WERI-Rb-1 (cell line): ENCODE measurements around the gene INSYN1.
"Not testable (repeated sequence)": the region's sequence is repeated elsewhere in the genome, so short reads cannot be mapped to it uniquely, and the experiment has no call there.

Source experiments
- DNase-seq: peaks from one replicate; pipeline ENCODE4 v3.0.0-alpha.2; 2020
- H3K27ac ChIP-seq: fragments of 250-450 bp; sonication (Bioruptor Pico); 2 replicates; pipeline ENCODE4 v1.5.1; 2020; ENCODE audit warnings: mild to moderate bottlenecking, moderate library complexity
- H3K27me3 ChIP-seq: fragments of 250-450 bp; sonication (Bioruptor Pico); 2 replicates; pipeline ENCODE4 v1.5.1; 2021; ENCODE audit warnings: mild to moderate bottlenecking, low read depth, moderate library complexity; ENCODE audit not compliant: insufficient read depth, severe bottlenecking
- H3K36me3 ChIP-seq: fragments of 250-450 bp; sonication (Bioruptor Pico); 2 replicates; pipeline ENCODE4 v1.5.1; 2020; ENCODE audit warnings: mild to moderate bottlenecking, moderate library complexity
- H3K4me3 ChIP-seq: 2 replicates; pipeline ENCODE4 v1.5.1; 2011; ENCODE audit warnings: low read depth, mild to moderate bottlenecking, control low read depth, low read length
- H3K9me3 ChIP-seq: fragments of 250-450 bp; sonication (Bioruptor Pico); 2 replicates; pipeline ENCODE4 v1.5.1; 2021; ENCODE audit warnings: mild to moderate bottlenecking, moderate library complexity; ENCODE audit not compliant: severe bottlenecking
- TF ChIP-seq, protein P1 (sequence below): IDR thresholded peaks from 2 replicates; pipeline ENCODE4 v1.5.1; 2011; ENCODE audit warnings: low read depth, mild to moderate bottlenecking, control low read depth, inconsistent platforms, low read length

Gene INSYN1

DNA sequence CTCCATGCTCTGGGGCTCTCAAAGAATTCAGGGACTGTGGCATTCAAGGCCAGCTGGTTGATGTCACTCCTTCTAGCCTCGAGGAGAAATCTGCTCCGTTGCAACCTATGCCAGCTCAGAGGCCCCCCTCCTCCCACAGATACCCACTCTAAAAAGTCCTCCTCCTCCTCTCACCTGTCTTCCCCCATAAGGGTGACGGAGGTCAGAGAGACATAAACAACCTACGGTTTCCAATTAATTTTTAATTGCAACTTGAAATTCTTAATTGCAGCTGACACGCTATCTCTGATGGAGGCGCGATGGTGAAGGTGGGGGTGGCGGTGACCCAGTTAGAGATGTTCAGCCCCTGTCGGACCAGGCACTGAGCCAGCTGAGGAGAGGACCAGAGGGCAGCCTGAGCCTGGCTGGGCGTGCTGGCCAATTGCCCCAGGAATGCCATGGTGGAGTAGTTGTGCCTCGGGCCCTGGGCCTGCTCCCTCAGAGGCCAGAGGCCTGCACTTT lies 43.2 kb upstream of the INSYN1 start:
- no peaks in the 10 kb centered on the region for H3K27me3 ChIP-seq
- no peak for DNase-seq
- no peak overlapping the region for H3K27ac ChIP-seq
- no peaks in the 10 kb centered on the region for H3K9me3 ChIP-seq
- H3K36me3 ChIP-seq: no peaks in the 10 kb centered on the region
- H3K4me3 ChIP-seq: no peak overlapping the region
- TF ChIP-seq, protein P1, sequence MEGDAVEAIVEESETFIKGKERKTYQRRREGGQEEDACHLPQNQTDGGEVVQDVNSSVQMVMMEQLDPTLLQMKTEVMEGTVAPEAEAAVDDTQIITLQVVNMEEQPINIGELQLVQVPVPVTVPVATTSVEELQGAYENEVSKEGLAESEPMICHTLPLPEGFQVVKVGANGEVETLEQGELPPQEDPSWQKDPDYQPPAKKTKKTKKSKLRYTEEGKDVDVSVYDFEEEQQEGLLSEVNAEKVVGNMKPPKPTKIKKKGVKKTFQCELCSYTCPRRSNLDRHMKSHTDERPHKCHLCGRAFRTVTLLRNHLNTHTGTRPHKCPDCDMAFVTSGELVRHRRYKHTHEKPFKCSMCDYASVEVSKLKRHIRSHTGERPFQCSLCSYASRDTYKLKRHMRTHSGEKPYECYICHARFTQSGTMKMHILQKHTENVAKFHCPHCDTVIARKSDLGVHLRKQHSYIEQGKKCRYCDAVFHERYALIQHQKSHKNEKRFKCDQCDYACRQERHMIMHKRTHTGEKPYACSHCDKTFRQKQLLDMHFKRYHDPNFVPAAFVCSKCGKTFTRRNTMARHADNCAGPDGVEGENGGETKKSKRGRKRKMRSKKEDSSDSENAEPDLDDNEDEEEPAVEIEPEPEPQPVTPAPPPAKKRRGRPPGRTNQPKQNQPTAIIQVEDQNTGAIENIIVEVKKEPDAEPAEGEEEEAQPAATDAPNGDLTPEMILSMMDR: no peak

GRCh38 chr15:73794443-73795133 lies 41.4 kb upstream of the INSYN1 start:
- H3K36me3 ChIP-seq: no peaks in the 10 kb centered on the region
- TF ChIP-seq, protein P1: no peak
- H3K27ac ChIP-seq: no peak overlapping the region
- no peak overlapping the region for H3K4me3 ChIP-seq
- H3K9me3 ChIP-seq: no peaks in the 10 kb centered on the region
- DNase-seq: no peak
- no peaks in the 10 kb centered on the region for H3K27me3 ChIP-seq

GRCh38 chr15:73792899-73793541 lies 39.9 kb upstream of the INSYN1 start:
- H3K27me3 ChIP-seq: not testable (repeated sequence)

GRCh38 chr15:73792415-73792814 lies 39.3 kb upstream of the INSYN1 start:
- Histone ChIP-seq H3K27ac (no peak overlapping the region), H3K4me3 (no peak overlapping the region), H3K27me3 (no peaks in the 10 kb centered on the region), H3K36me3 (no peaks in the 10 kb centered on the region), H3K9me3 (no peaks in the 10 kb centered on the region)
- TF ChIP-seq, protein P1: peak; percentile 39
- DNase-seq: peak; percentile 32

More at GRCh38 chr15:73792899-73793541, 39.9 kb upstream of the INSYN1 start:
- H3K27ac ChIP-seq, H3K9me3 ChIP-seq, H3K36me3 ChIP-seq, H3K4me3 ChIP-seq, DNase-seq: not testable (repeated sequence)

DNA sequence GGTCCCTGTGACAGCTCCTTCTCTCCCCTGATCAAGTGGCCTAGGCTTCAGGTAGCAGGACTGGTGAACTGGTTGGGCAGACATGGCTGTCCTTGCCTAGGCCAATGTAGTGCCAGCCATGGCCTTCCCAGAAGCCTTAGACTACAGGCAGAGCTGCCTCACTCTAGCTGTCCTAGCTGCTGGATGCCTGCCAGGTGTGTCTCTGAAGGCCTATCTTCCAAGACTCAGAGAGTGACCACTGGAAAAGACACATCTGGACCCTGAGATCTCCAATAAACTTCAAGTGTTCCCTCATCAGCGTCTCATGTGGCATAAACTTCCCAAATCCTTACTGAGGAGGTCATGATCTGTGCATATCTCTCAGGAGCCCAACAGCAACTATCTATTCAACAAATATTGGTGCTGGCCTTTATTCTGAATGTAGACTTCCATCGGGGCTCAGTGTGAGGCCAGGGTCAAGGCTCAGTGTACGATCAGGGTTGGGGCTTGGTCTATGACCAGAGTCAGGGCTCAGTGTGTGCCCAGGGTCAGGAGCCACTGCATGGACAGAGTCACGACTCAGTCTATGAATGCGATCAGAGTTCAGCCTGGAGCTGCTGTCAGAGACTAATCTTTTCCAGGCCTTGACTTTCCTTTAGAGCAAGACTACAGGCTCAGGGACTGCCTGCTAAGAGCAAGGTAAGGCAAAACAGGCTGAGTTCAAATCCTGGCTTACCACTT lies 36.5 kb upstream of the INSYN1 start:
- Histone ChIP-seq H3K27me3 (no peaks in the 10 kb centered on the region), H3K36me3 (no peaks in the 10 kb centered on the region), H3K4me3 (no peak overlapping the region), H3K27ac (no peak overlapping the region), H3K9me3 (no peaks in the 10 kb centered on the region)
- TF ChIP-seq, protein P1: no peak
- DNase-seq: no peak

GRCh38 chr15:73787621-73788020 lies 34.5 kb upstream of the INSYN1 start:
- no peak for DNase-seq
- no peaks in the 10 kb centered on the region for H3K27me3 ChIP-seq
- no peak overlapping the region for H3K4me3 ChIP-seq
- no peaks in the 10 kb centered on the region for H3K36me3 ChIP-seq
- H3K9me3 ChIP-seq: no peaks in the 10 kb centered on the region
- TF ChIP-seq, protein P1: no peak
- H3K27ac ChIP-seq: no peak overlapping the region
